ENCODE results near the gene EHD4.

EHD4 gene

DNA sequence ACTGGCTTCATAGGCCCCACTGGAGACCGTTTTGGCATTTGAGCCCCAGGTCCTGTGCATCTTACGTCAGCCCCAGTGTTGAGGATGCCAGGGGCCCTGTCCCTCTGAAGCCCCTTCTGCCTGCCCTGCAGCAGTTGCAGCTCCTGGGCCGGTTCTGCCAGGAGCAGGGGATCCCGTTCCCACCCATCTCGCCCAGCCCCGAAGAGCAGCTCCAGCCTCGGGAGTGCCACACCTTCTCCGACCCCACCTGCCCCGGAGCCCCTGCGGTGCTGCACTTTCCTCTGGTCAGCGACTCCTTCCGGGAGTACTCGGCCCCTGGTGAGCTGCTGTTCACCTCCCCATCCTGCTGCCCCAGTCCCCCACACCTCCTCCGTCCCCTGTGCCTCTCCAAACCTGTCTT lies 125.2 kb downstream of the EHD4 start:
- H3K4me3 ChIP-seq (ENCODE audit: low read depth, low read length), result no peak overlapping the region
- TF ChIP-seq, protein P1, sequence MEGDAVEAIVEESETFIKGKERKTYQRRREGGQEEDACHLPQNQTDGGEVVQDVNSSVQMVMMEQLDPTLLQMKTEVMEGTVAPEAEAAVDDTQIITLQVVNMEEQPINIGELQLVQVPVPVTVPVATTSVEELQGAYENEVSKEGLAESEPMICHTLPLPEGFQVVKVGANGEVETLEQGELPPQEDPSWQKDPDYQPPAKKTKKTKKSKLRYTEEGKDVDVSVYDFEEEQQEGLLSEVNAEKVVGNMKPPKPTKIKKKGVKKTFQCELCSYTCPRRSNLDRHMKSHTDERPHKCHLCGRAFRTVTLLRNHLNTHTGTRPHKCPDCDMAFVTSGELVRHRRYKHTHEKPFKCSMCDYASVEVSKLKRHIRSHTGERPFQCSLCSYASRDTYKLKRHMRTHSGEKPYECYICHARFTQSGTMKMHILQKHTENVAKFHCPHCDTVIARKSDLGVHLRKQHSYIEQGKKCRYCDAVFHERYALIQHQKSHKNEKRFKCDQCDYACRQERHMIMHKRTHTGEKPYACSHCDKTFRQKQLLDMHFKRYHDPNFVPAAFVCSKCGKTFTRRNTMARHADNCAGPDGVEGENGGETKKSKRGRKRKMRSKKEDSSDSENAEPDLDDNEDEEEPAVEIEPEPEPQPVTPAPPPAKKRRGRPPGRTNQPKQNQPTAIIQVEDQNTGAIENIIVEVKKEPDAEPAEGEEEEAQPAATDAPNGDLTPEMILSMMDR (IDR thresholded peaks at IDR 0.05; ENCODE audit: low read depth, low read length, missing control alignments), result no peak

More for the DNA sequence above, 125.2 kb downstream of the EHD4 start:
- DNase-seq (ENCODE audit: low read depth), result no peak
